GM19099 (cell line): ENCODE data around the gene AFAP1.

ENCODE experiments used
- POLR2A ChIP-seq: IDR thresholded peaks from 3 replicates; pipeline ENCODE4 v1.6.1; 2011; ENCODE audit warnings: low read depth; ENCODE audit not compliant: insufficient read length; ENCODE audit errors: extremely low read depth

Gene AFAP1

DNA sequence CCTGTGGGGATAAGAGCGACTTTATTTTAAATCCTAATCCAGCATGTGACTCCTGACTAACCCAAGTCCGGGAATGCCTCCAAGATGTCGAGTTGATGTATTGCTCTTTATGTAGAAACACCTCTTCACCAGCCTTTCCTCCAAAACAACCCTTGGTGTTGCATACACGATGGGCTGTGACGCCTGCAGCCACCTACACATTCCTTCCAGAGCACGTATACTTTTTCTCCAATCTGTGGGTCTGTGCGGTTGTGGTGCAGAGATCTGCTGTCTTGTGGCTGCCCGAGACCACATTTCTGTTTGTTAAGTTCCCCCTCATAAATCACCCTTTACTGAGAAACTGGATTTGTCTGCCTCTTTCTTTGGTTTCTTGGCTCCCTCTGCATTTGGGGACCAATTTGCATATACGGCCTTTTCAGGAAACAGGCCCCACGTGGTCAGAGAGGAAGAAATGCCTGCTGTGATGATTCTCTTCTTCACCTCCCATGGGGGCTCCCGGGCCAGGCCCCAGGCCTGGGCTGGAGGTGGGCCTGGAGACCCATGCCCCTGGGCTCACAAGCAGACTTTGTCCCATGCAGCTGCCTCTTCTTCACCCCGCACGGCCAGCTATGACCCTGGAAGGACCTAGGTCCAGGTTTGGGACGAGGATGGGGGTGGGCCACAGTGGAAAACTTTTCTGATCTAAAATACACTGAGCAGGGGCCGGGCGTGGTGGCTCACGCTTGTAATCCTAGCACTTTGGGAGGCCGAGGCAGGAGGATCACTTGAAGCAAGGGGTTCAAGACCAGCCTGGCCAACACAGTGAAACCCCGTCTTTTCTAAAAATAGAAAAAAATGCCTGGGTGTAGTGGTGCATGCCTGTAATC lies 21.4 kb upstream of the AFAP1 start:
- no peak for TF ChIP-seq POLR2A

- no peak for TF ChIP-seq POLR2A
Observed at GRCh38 chr4:7960017-7960789, 20.5 kb upstream of the AFAP1 start.

DNA sequence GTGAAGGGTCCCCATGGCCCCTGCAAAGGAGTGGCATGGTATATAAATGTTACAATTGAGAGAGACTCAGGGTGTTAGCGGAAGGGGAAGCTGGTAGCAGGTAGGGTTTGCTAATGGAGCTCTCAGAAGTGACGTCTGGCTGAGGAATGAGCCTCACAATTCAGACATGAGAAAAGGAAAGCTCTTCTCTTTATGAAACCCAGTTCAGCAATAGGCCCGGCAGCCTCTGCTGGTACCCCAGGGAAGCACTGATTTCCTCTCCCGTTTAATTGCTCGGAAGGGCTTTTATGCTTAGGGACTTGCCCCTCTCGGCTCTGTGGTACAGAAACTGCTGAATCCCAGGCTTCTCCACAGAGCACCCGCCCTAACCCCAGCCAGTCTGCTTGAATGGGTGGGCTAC lies 19.4 kb upstream of the AFAP1 start:
- no peak for TF ChIP-seq POLR2A

DNA sequence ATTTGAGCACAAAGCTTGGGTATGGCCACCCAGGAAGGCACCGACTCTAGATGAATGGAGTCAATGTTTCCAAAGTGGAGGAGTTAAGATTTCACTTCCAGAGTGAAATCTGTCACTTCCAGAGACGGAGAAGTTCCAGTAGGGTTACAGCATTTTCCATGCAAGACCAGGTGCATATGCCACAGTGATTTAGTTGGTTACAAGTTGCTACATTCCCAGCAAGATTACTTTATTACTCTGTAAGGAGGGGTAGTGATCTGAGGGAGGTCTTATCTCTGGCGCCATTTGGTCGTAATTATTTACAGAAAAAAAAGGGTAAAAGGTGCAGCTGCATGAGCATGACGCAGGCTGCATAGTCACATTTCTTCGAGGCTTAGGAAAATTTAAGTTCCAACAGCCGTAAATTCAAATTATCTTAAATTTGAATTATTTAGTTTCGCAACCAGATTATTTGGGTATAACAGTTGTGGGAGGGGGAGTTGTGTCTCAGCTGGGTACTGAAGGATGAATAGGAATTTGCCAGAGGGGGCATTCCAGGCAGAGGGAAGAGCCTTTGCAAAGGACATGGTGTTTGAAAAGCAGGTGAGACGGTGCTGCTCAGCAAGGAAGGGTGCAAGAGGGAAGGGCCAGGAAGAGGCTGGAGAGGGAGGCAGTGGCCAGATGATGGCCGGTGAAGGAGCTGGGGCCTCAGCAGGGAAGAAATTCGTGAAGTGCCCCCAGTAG lies 17.4 kb upstream of the AFAP1 start:
- no peak for TF ChIP-seq POLR2A

GRCh38 chr4:7956270-7956808 lies 16.7 kb upstream of the AFAP1 start:
- TF ChIP-seq POLR2A: no peak

DNA sequence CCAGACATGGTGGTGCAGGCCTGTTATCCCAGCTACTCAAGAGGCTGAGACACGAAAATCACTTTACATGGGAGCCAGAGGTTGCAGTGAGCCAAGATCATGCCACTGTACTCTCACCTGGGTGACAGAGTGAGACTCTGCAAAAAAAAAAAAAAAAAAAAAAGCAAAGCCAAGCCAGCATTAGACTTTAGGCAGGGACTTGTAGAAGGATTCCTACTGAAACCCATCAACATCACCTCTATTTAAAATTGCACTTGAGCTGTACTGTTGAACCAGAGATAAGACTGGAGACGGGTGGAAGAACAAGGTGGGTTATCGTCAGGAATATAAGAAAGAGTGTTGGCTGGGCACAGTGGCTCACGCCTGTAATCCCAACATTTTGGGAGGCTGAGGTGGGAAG lies 15.7 kb upstream of the AFAP1 start:
- no peak for TF ChIP-seq POLR2A

GRCh38 chr4:7952615-7953014 lies 13.0 kb upstream of the AFAP1 start:
- no peak for TF ChIP-seq POLR2A

- TF ChIP-seq POLR2A: no peak
Observed at GRCh38 chr4:7950301-7951092, 10.8 kb upstream of the AFAP1 start.

GRCh38 chr4:7949759-7950158 lies 10.1 kb upstream of the AFAP1 start:
- no peak for TF ChIP-seq POLR2A

DNA sequence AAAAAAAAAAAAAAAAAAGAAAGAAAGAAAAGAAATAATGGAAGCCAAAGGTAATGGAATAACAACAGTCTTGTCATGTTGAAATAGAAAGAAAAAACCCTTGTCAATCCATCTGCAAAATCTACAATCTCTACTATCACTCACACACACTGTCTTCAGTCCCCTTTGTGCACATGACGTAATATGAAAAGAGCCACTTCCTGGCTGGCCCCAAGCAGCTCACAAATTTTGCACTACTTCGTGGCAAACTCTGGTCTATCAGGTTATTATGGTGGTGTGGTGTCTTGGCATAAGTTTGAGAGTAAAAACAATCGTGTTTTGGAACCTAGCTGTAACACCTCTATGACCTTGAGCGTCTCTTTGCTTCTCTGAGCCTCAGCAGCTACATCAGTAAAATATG lies 8.3 kb upstream of the AFAP1 start:
- no peak for TF ChIP-seq POLR2A

- TF ChIP-seq POLR2A: no peak
Observed at GRCh38 chr4:7945709-7946380, 6.2 kb upstream of the AFAP1 start.

DNA sequence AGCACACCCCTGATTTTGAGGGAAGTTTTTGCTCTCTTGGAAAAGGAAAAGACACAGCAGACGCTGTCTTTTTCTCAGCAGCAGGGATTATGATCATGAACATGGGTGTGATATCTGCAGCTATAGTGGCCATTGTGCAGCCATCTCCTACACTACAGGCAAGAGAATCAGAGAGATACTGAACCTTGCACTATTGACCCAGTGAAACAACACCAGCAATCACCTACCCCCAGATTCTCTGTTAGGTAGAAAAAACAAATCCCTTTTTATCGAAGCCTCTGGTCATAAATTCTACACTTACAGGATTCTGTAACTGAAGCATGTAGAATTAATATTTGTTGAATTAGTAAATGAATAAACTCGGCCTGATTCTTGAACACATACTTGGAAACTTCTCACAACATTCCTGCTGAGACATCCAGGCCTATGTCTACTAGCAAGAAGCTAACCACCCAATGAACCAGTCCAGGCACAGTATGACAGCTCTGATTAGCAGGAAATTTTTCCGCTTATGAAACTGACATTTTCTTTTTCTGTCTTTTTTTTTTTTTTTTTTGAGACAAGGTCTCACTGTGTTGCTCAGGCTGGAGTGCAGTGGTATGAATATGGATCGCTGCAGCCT lies 5.0 kb upstream of the AFAP1 start:
- TF ChIP-seq POLR2A: no peak

DNA sequence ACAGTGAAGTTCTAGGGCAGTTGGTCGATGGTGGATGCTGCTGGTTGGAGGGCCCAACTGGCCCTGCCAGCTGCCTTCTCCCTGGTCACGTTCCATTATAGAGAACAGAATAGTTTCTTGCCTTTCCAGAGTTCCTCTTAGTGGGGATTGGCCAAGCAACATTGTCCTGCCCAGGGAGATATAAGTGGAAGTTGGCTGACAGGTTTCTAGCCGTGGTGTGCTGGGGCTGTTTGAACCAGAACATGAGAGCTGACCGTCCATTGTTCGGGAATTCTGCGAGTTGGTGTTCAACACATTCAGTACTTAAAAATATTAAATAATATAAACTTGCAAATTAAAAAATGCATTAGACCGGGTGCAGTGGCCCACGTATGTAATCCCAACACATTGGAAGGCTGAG lies 3.5 kb upstream of the AFAP1 start:
- no peak for TF ChIP-seq POLR2A
